GM21825 (cell line): ENCODE results near the gene MAP2K2.
"Not testable (repeated sequence)": the region's sequence is repeated elsewhere in the genome, so short reads cannot be mapped to it uniquely, and the experiment has no call there.

Source experiments
- ATAC-seq: cut with Tn5 transposase; IDR thresholded peaks from one replicate; pipeline ENCODE4 v1.9.1; 2021; ENCODE audit warnings: mild to moderate bottlenecking, moderate library complexity; ENCODE audit not compliant: unreplicated experiment

MAP2K2 gene

DNA sequence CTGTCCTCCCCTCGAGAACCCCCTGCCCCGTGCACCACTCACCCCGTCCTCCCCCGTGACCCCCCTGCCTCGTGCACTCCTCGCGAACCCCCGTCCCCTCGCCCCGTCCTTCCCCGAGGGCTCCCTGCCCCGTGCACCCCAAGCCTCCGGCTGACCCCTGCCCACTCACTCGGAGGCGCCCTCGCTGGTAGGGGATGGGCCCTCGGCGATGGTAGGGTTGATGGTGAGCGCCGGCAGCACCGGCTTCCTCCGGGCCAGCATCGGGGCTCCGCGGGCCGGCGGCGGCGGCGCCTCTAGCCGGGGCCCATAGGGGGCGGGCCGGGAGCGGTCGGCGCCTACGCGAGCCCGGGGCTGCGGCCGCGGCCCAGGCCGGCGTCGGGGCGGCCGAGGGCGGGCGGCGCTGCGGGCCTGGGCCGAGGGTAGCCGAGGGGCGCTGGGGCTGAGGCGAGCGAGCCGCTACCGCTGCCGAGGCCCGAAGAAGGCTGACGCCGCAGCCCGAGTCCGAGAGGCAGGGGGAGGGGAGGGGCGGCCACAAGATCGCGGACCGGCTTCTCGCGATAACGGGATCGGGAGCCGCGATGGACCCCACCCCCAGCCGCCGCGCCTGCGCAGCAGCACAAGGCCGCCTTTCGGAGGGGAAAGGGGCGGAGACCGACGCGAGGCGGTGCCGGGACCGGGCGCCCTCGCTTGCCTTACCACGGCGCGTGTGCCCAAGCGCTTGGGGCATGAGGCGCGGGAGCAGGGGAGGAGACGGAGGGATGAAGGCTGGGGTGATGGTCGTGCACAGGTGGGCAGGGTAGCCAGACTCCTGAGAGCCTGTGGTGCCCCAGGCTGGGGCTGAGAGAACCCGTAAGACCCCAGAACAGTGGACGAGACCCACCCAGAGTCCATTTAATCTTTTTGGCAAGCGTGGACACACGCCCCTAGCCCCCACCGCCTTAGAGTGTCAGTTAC, at the start of gene MAP2K2:
TSS of gene MAP2K2 (minus strand) at position 508 of the 954 bp plus-strand sequence. CDS start at position 261, 247 bp downstream.
- peak; percentile 81 for ATAC-seq

DNA sequence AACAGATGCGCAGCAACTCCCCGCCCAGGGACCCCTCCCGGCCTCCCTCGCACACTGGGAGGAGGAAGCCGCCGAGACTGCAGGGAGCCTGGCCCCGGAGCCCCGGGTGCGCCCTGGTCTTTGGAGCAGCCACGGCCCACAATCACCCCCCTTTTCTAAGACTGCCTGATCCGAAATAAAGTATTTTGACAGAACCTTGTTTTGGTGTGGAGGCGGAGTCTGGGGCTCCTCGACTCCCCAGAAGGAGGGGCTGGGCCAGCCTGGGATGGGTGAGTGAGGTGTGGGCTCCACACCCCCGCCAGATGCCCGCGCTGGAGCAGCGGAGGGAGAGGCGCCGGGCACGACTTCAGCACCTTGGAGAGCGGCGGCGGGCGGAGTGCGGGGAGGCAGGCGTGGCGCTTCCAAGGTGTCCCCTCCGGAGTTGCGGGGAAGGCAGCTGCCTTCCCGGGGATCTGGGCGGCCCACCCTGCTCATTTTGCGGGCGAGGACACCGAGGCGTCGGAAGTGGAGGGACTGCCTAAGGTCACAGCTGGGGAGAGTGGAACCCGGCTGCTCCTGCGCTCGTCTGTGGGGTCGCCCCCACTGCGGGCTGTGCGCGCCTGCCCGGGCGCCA, 49.0 kb upstream of the MAP2K2 start:
- ATAC-seq = no peak

DNA sequence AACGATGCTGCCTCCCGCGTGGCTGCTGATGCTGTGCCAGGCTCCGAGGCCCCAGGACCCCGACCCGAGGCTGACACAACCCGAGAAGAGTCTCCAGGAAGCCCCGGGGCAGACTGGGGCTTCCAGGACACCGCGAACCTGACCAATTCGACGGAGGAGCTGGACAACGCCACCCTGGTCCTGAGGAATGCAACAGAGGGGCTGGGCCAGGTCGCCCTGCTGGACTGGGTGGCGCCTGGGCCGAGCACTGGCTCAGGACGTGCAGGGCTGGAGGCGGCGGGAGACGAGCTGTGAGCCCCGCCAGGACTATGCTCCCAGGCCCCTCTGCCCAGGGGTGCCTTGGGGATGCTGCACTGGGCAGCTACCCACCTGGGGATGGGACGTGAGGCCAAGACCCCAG, 47.8 kb upstream of the MAP2K2 start:
- no peak for ATAC-seq

DNA sequence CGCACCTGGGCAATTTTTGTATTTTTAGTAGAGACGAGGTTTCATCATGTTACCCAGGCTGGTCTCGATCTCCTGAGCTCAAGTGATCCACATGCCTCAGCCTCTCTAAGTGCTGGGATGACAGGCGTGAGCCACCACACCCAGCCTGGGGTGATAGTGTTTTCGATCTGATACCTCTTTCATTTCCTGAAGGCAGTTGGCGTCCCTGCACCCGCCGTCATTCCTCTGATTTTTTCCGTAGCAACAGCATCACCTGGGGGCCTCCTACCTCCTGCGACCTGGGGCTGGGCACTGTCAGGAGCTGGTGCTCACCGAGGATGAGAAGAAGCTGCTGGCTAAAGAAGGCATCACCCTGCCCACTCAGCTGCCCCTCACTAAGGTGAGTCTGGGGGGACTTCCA, 40.3 kb upstream of the MAP2K2 start:
- no peak for ATAC-seq

DNA sequence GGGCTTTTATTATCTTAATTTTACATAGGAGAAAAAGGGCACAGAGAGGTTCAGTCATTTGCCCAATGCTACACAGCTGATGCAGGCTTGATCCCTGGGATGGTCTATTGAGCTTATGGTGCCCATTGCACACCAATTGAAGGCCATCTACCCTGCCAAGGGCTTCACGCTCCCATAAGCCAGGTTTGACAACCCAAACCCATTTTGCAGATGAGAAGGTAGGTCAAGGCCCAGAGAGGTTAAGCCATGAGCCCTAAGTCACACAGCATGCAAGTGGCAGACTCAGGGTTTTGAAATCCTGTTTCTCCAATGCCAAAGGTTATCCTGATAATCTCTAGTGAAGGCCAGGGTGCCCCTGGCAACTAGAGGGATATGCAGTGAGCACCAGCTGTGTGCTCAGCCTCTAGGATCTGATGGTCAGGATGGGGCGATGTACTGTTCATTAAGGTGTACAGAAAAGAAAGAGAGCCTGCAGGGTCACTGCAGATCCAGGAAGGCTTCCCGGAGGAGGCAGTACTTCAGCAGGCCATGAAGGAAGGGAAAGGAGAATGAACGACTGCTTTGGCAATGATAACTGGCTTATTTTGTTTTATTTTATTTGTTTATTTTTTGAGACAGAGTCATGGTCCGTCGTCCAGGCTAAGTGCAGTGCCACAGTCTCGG, 37.6 kb upstream of the MAP2K2 start:
- no peak for ATAC-seq

DNA sequence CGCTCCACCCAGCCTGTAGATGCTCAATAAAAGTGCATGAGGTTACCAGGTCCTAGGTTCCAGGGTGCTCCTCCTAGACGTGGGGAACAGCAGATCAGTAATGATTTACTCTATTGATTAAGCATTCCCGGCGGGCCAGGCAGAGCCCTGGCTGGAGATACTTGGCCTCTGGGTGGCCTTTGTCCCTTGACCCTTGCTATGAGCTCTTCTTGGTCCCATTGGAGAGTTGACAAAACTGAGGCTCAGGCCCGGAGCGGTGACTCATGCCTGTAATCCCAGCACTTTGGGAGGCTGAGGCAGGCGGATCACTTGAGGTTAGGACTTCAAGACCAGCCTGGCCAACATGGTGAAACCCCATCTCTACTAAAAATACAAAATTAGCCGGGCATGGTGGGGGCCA, 34.0 kb upstream of the MAP2K2 start:
- not testable (repeated sequence) for ATAC-seq

DNA sequence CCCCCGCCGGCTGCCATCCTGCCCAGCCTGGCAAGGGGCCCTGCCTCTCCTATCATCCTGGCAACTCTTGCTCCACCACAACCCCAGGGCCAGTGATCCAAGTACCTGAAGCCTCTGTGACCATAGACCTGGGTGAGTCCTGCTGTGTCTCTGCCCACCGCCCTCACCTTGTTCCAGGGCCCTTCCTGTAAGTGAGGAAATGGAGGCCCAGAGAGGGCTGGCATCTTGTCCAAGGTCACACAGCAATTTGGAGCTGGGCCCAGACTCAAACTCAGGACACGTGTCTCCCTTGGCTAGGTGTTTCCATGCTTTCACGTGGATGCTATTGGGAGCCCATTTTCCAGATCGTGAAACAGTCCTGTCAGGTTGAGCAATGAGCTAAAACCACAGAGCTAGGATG, 33.2 kb upstream of the MAP2K2 start:
- no peak for ATAC-seq

DNA sequence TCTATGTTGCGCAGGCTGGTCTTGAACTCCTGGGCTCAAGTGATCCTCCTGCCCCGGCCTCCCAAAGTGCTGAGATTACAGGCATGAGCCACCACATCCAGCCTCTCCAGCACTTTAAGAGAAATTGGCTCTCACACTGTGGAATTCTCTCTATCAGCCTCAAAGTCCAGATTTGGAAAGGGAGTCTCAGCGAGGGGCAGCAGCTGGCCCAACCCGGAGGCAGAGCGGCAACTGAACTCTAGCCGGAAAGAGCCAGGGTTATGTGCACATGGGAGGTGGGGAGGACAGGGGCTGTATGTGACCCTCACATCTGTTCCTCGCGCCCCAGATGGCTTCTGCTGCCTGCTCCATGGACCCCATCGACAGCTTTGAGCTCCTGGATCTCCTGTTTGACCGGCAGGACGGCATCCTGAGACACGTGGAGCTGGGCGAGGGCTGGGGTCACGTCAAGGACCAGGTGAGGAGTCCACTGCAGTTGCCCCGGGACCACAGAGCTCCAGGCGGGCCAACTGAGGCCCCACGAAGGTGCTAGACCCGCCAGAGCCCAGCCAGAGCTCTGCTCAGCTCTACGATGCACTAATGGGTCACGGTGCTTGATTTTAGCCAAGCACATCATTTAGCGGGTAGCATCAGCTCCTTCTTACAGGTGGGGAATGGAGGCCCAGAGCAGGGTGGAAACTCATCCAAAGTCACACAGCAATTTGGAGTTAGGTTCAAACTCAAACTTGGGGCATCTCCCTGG, 30.8 kb upstream of the MAP2K2 start:
- ATAC-seq = no peak

DNA sequence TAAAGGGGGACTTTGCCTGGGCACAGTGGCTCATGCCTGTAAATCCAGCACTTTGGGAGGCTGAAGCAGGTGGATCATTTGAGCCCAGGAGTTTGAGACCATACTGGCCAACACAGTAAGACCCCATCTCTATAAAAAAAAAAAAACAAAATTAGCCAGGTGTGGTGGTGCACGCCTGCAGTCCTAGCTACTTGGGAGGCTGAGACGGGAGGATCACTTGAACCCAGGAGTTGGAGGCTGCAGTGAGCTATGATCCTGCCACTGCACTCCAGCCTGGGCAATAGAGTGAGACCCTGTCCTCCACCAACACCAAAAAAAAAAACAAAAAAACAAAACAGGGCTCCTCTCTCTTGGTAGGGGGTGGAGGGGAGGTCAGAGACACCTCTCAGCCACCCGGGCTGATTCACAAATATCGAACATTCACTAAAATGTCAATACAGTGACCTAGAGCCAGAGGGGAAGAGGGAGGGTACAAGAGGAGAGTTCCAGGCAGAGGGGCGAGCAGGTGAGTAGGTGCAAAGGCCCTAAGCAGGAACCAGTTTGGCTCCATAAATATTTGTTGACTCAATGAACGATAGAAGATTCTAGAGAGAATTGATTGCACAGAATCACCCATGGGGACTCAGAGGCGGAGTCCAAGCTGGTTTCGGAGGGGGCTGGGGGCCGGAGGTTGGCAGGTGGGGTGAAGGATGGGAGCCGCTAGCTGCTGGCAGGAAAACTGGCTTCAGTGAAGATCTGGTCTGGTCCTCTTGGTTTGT, 28.5 kb upstream of the MAP2K2 start:
- ATAC-seq = no peak

DNA sequence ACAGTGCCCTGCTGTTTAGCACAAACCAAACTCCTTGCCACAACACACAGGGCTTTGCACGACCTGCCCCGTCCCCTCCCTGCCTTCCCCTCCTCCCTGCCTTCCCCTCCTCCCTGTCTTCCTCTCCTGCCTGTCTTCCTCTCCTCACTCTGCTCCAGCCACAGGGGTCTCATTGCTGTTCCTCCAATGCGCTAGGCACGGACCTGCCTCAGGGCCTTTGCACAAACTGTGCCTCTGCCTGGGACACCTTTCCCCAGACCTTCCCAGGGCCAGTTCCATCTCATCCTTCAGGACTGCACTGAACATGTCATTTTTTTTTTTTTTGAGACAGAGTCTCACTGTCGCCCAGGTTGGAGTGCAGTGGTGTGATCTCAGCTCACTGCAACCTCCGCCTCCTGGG, 27.7 kb upstream of the MAP2K2 start:
- no peak for ATAC-seq

DNA sequence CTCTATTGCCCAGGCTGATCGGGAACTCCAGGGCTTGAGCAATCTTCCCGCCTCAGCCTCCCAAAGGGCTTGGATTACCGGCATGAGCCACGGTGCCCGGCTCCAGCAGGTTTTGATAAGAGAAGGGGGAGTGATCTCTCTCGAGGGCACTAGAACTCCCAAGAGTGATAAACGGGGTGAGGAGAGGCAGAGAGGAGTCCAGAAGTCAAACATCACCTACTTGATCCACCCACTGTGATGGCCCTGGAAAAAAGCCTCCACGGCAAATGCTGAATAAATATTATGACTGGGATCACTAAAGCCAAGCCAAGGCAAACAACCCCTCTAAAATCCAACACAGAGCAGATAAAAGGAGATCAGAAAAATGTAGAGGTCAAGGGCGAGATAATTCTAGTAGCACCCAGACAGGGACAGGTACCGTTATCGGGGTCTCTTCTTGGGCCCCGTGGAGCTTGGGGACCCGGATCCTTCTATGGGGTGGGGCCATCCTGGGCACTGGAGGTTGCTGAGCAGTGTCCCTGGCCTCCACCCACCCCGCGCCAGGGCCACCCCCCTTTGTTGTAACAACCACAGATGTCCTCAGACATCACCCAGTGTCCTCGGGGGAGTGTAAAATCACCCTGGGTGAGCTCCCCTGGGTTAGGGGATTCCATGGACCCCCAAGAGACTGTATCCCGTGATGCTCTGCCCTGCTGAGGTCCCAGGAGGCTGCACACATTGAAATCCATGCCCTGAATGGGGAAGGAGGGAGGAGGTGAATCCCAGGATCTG, 25.8 kb upstream of the MAP2K2 start:
- ATAC-seq = no peak

DNA sequence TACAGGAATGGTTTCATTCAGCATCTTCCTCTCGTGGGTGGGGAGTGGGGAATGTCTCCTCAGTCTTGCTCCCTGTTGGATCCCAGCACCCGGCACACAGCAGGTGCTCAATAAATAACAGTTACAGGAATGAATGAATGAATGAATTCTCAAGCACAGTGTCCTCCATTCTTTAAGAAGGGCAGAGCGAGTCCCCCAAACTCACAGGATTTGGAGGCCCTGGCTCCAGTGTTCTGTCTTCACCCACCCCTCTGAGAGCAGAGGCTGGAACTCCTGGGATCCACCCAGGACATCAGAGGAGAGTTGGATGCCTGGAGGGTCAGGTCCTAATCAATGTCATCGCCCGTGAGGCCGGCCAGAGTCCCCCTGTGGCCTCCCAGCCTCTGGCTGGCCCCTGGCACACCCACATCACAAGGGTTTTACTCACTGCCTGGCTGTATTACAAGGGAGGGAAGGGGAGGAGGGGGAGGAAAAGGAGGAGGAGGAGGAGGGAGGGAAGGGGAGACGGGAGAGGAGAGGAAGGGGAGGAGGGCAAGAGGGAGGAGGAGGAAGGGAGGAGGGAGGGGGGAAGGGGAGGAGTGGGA, 20.8 kb upstream of the MAP2K2 start:
- ATAC-seq = no peak

DNA sequence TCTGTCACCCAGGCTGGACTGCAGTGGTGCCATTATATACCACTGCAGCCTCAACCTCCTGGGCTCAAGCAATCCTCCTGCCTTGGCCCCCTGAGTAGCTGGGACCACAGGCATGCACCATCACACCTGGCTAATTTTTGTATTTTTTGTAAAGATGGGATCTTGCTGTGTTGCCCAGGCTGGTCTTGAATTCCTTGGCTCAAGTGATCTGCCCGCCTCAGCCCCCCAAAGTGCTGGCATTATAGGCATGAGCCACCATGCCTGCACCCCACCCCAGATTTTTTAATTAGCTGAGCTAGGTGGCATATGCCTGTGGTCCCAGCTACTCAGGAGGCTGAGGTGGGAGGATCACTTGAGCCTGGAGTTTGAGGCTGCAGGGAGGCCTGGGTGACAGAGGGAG, 19.0 kb upstream of the MAP2K2 start:
- not testable (repeated sequence) for ATAC-seq

DNA sequence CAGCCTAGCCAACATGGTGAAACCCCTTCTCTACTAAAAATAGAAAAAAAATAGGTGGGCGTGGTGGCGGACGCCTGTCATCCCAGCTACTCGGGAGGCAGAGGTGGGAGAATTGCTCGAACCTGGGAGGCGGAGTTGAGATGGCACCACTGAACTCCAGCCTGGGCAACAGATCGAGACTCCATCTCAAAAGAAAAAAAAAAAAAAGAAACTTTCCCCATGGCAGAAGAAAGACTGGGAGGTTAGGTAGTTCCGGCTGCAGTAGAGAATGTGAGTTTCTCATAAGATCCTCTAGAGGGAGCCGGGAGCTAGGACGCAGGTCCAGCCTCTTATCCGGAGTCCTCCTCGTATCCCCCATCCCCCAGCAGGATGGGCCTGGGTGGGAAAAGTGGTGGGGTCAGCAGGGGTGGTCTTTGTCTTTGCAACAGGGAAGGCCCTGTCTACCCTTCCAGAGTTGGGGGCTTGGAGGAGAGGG, 16.4 kb upstream of the MAP2K2 start:
- no peak for ATAC-seq

DNA sequence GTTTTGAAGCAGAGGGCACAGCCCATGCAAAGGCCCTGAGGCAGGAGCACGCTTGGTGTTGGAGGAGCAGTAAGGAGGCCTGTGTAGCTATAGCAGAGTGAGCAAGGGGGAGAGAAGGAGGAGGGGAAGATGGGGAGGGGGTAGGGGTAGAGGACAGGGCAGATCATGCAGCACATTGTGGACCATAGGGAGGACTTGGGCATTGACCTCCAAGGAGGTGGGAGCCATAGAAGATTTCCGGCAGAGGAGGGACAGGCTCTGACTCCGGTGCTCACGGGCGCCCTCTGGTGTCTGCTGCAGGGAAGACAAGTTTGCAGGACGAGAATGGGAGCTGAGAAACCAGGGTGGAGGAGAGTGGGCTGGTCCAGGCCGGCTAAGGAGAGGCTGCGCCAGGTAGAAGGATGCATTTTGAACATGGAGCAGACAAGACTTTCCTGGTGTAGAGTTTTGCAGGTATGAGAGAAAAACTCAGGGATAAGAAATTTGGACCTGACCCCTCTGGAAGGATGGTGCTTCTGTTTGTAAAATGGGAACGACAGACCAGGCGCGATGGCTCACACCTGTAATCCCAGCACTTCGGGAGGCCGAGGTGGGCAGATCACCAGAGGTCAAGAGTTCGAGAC, 15.8 kb upstream of the MAP2K2 start:
- ATAC-seq = no peak

DNA sequence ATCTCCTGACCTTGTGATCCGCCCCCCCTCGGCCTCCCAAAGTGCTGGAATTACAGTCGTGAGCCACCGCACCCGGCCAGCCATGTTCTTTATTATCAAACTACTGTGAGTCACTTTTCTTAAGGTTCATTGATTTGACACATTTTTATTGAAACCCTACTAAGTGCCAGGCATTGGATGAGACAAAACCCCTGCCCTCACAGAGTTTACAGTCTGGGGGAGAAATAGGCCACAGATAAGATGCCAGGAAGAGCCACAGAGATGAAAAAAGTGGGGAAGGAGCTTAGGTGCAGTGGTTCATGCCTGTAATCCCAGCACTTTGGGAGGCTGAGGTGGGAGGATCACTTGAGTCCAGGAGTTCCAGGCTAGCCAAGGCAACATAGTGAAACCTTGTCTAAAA, 14.5 kb upstream of the MAP2K2 start:
- ATAC-seq = no peak

DNA sequence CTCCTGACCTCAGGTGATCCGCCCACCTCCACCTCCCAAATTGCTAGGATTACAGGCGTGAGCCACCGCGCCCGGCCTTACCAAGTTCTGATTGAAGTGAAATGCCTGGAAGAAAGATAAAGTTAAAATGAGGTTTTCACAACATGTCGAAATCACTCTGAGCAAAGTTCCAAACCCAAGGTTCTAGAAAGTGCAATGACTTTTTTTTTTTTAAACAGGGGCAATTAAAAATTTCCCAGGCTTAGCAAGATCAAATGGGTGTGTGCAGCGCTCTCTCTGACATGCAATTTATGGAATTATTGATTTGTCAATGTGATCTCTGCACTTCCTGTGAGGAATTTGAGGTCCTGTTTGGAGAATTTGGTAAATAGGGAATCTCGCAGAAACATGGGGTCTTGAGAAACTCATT, 12.8 kb upstream of the MAP2K2 start:
- ATAC-seq = no peak

DNA sequence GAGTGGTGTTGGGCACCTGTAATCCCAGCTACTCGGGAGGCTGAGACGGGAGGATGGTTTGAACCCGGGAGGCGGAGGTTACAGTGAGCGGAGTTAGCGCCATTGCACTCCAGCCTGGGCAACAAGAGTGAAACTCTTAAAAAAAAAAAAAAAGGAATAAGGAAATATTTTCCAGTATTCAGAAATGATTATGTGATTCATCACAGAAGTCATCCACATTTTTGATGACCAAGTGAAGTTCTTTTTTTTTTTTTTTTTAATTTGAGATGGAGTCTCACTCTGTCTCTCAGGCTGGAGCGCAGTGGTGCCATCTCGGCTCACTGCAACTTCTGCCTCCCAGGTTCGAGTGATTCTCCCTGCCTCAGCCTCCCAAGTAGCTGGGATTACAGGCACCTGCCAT, 11.5 kb upstream of the MAP2K2 start:
- not testable (repeated sequence) for ATAC-seq

DNA sequence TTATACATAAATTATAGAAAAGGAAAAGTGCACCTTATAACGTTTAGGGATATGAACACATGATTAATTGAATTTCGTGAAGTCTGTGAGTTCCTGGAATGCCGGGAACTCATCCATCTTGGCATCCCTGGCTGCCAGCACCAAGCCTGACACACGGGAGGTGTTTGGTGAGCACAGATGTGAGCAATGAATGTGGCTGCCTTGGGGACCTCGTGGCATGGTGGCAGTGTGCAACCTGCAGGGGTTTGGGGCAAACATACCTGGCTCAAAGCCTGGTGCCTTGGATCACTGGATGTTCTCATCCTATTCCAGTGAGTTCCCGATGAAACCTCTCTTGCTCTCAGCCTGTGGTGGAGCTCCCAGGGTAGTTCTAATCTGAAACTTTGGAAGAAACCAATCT, 10.4 kb upstream of the MAP2K2 start:
- no peak for ATAC-seq
